ENCODE data around the gene DHRSX. TPM values are rescaled to one million over a fixed set of nuclear protein-coding genes. Genes with fewer than 3 reads are reported as not detected.

The DHRSX gene
- total RNA-seq, 4 donors from 2014 or later, result 8.2 to 35.7 (median 16.1) TPM

DNA sequence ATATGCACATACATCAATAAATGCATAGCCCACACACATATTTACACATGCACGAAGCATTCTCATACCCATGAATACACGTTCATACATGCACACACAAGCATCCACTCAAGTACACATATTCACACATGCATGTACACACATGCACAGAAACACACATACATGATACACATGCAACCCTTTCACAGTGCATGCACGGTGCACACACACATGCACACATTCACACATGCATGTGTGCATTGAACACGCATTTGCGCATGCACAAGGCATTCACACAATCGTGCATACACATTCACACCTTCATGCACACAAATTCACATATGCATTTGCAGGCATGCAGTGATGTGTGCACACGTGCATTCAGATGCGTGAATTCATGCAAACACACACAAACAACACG lies 324.5 kb downstream of the DHRSX start:
- no peaks in the 10 kb centered on the region for H3K36me3 ChIP-seq
- 88% methylated on average over 9 of the region's 9 CpGs for WGBS
- TF ChIP-seq POLR2A (IDR thresholded peaks at IDR 0.05), result no peak
- no peak for TF ChIP-seq POLR2AphosphoS5 (IDR thresholded peaks at IDR 0.05)
- TF ChIP-seq, protein P1, sequence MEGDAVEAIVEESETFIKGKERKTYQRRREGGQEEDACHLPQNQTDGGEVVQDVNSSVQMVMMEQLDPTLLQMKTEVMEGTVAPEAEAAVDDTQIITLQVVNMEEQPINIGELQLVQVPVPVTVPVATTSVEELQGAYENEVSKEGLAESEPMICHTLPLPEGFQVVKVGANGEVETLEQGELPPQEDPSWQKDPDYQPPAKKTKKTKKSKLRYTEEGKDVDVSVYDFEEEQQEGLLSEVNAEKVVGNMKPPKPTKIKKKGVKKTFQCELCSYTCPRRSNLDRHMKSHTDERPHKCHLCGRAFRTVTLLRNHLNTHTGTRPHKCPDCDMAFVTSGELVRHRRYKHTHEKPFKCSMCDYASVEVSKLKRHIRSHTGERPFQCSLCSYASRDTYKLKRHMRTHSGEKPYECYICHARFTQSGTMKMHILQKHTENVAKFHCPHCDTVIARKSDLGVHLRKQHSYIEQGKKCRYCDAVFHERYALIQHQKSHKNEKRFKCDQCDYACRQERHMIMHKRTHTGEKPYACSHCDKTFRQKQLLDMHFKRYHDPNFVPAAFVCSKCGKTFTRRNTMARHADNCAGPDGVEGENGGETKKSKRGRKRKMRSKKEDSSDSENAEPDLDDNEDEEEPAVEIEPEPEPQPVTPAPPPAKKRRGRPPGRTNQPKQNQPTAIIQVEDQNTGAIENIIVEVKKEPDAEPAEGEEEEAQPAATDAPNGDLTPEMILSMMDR (IDR thresholded peaks at IDR 0.05), result no peak

DNA sequence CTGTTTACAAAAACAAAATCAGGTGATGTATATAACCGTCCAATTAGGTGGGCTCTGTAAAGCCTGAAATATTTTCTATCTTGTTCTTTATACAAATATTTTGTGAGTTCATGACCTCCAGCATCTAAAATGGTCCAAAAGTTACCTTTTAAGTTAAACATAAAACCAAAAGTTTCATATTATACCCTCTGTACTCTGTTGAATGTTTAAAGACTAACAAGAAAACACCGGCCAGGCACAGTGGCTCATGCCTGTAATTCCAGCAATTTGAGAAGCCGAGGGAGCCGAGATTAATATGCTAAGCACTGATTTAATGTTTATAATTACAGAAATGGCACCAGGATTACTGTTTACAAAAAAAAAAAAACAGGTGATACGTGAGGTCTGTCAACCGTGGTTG lies 328.4 kb downstream of the DHRSX start:
- TF ChIP-seq POLR2A (IDR thresholded peaks at IDR 0.05) (no peak), POLR2AphosphoS5 (IDR thresholded peaks at IDR 0.05) (no peak), EP300 (IDR thresholded peaks at IDR 0.05) (no peak)
- TF ChIP-seq, protein P1 (IDR thresholded peaks at IDR 0.05), result no peak
- Histone ChIP-seq H3K4me3 (no peak overlapping the region), H3K36me3 (no peaks in the 10 kb centered on the region), H3K9me3 (no peaks in the 10 kb centered on the region), H3K27ac (no peak overlapping the region), H3K4me1 (no peaks in the 10 kb centered on the region), H3K27me3 (no peaks in the 10 kb centered on the region)
- DNase-seq (ENCODE audit: low spot score in 2 of 2), result no peak
- 83% methylated on average over 6 of the region's 6 CpGs for WGBS

More for the DNA sequence above, 324.5 kb downstream of the DHRSX start:
- DNase-seq (ENCODE audit: low spot score in 2 of 2), result no peak
- no peak overlapping the region for H3K27ac ChIP-seq
- no peaks in the 10 kb centered on the region for H3K9me3 ChIP-seq
- no peaks in the 10 kb centered on the region for H3K27me3 ChIP-seq
- H3K4me1 ChIP-seq, result no peaks in the 10 kb centered on the region
- H3K4me3 ChIP-seq, result no peak overlapping the region

Other genes starting within 250 kb of the DHRSX start
- gene ZBED1, start within 50 bp of the DHRSX start, total RNA-seq, result 10 to 100 TPM; 41.5 to 67.3 (median 55.1) TPM
- 100 to 1,000 TPM; 162 to 192 (median 179) TPM for gene CD99, start 190.3 kb upstream of the DHRSX start, total RNA-seq